WI38 (cell line): ENCODE results near the gene BCL2L12.

Source experiments
- H3K4me3 ChIP-seq: 2 replicates; pipeline ENCODE4 v1.5.1; 2011; ENCODE audit warnings: low read depth, mild to moderate bottlenecking, control low read depth, low read length
- TF ChIP-seq, protein P1 (sequence below): IDR thresholded peaks from 2 replicates; pipeline ENCODE4 v1.5.1; 2012; ENCODE audit warnings: low read depth, mild to moderate bottlenecking, control low read depth, low read length

Gene BCL2L12

DNA sequence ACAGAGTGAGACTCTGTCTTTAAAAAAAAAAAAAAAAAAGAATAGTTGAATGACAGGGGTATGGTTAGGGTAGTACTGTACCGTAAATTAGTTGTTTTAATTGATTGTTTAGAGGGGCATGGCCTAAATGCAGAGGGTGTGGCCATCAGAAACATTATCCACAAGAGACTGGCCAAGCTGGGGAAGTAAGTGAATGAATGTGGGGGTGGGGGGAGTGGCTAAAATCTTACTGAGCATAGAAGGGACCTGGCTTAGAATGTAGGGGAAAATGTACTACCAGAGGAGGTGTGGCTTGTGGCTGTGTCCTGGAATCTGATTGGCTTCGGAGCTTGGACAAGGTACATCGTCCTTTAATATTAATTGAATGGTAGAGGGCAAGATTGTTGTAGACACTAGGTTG is 3.8 kb downstream of the BCL2L12 start:
- no peak overlapping the region for H3K4me3 ChIP-seq
- TF ChIP-seq, protein P1, sequence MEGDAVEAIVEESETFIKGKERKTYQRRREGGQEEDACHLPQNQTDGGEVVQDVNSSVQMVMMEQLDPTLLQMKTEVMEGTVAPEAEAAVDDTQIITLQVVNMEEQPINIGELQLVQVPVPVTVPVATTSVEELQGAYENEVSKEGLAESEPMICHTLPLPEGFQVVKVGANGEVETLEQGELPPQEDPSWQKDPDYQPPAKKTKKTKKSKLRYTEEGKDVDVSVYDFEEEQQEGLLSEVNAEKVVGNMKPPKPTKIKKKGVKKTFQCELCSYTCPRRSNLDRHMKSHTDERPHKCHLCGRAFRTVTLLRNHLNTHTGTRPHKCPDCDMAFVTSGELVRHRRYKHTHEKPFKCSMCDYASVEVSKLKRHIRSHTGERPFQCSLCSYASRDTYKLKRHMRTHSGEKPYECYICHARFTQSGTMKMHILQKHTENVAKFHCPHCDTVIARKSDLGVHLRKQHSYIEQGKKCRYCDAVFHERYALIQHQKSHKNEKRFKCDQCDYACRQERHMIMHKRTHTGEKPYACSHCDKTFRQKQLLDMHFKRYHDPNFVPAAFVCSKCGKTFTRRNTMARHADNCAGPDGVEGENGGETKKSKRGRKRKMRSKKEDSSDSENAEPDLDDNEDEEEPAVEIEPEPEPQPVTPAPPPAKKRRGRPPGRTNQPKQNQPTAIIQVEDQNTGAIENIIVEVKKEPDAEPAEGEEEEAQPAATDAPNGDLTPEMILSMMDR: no peak

DNA sequence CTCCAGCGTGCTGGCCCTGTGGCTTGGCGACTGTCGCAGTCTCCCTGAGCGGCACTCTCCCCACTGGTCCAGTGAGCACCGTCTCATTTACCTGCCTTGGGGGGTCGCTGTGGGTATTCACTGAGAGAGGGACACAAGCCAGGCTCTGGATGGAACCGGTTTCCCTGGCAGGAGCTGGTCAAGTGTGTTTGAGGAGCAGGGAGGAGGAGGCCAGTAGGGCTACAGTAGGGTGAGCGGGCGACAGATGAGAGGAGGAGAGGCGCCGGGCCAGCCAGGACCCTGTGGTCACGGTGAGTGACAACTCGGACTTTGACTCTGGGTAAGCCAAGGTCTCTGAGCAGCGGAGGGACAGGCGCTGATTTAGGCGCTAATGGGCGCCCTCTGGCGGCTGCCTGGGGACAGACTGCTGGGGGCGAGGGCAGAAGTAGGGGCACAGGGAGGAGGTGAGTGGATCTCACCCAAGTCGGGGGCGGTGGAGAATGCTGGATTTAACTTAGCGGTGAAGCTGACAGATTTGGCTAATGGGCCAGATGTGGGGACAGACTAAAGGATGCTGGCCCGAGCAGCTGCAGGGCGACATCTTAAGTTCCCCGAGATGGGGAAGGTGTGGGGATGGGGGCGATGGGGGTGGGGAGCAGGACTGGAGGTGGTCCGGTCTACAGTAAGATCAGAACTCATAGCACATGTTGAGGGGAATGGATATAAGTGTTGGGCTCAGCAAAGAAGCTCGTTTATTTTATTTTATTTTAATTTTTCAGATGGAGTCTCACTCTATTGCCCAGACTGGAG is 6.6 kb downstream of the BCL2L12 start:
- H3K4me3 ChIP-seq: no peak overlapping the region
- TF ChIP-seq, protein P1: peak; percentile 71

DNA sequence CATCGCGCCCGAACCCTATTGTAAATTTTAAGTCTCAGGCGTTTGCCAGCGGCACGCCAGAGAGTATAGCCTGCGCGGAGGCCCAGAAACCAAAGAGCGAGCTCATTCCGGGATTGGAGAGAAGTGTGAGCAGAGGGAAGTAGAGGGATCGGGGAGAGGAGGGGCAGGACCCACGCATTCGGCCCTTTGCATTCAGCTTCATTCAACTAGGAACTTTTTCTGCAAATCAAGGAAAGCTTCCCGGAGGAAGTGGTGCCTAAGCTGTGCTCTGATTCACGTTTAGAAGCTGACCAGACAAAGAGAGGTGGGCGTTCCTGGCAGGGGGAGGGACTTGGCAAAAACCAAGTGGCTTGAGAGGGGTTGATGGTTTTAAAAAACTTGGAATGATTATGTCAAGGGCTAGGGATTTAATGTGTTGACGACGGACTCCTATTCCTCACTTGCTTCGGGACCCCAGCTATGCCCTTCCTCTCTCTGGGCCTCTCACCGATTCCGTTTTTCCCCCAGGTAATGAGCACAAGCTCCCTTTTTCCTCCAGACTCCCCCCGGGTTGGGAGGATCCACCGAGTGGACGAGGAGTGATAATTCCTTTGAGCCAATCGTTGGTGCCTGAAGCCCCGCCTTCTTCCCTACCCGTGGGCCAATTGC is 10.5 kb downstream of the BCL2L12 start:
- peak overlapping the region; percentile 51 for H3K4me3 ChIP-seq
- TF ChIP-seq, protein P1: no peak

DNA sequence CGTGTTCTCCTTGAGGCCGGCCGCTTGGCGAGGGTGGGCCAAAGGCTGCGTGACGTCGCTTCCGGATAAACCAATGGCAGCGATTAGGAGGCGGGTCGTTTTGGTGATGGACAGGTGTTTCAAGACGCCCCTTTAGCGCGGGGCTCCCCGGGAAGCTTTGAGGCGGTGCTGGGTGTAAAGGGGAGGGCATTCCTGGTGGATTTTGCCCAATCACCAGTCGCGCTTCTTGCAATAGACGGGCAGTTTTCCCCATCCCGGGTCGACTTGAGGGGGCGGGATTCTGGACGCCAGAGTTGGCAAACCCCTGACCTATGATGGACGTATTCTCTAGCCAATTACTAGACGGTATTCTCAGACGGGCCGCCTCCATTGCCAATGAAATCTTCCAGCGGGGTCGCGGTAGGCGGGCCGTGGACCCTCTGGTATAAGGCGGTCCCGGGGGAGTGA is 11.1 kb downstream of the BCL2L12 start:
- TF ChIP-seq, protein P1: no peak
- H3K4me3 ChIP-seq: peak overlapping the region; percentile 100

DNA sequence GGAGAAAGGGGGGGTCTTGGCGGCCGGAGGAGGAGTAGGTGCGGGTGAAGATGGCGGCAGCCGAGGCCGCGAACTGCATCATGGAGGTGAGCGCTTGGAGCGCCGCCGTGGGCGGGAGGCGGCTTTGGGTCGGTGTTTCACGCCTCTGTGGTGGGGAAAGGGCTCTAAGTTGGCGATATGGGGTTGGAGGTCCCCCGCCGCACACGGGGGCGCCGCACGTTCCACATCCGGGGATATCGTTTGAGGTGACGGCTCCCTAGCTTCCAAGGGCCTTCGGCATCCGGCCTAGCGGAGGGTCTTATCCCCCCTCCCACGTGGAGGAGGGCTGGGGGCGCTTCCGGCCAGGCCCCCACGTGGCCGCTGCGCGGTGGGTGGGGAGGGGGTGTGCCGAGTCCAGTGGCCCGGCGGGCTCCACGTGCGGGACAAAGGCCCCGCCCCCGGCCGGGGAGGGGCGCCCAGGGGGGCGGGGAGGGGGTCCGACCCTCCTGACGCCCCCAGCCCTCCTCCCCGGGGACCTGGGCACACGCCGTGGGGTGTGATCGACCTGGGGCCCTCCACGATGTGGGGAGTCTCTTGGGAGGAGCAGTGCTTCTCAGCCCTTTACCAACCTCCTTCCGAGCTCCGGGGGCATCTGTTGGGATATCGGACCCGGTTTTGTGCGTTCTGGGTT is 11.6 kb downstream of the BCL2L12 start, which contains the start of gene PRMT1:
Gene PRMT1 (plus strand): TSS at position 41 of the 670 bp plus-strand sequence. CDS start 10 bp downstream, at position 51.
- TF ChIP-seq, protein P1: no peak
- H3K4me3 ChIP-seq: peak within 1 kb of the TSS; percentile 100

DNA sequence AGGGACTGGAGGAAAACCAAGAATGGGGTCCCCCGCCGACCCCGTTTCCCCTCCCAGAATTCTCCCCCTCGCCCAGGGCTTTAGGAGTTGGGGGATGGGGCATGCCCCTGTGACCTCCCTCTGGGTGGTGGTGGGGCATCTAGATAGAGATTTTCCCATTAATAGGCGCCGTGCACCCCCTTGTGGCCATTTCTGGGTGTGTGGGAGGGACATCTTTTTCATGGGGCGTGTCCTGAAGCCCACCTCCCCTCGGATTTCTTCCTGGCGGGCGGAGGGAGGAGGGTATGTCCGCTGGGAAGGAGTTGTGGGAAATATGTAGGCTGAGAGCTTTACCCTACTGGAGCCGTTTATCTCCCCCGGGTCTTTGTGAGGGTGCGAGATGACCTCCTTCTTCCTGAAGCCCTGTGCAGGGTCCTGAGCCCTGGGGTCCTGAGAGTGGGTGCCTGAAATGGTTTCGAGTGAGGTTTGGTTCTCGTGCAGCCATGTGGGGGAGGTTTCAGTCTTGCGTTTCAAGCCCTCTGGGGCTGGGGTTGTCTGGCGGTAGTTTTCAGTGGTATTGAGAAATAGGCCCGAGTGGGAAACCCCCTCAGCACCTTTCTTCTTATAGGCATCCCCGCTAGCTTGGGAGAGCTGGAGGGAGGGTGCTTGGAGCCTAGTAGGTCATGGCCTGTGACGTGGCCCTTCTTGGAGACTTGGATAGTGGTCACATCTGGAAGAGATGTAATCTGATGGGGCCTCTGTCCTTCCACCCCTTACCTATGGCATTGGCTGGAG is 12.4 kb downstream of the BCL2L12 start:
- peak overlapping the region; percentile 100 for H3K4me3 ChIP-seq
- TF ChIP-seq, protein P1: peak; percentile 61
